HG02840 (cell line): Measurements from ENCODE around the gene SV2C.
"Not testable (repeated sequence)": the region's sequence is repeated elsewhere in the genome, so short reads cannot be mapped to it uniquely, and the experiment has no call there.

Experiments
- ATAC-seq: cut with Tn5 transposase; IDR thresholded peaks from one replicate; pipeline ENCODE4 v1.9.1; 2021; ENCODE audit warnings: mild to moderate bottlenecking, moderate library complexity, moderate number of reproducible peaks; ENCODE audit not compliant: unreplicated experiment, low FRiP score

Gene SV2C

DNA sequence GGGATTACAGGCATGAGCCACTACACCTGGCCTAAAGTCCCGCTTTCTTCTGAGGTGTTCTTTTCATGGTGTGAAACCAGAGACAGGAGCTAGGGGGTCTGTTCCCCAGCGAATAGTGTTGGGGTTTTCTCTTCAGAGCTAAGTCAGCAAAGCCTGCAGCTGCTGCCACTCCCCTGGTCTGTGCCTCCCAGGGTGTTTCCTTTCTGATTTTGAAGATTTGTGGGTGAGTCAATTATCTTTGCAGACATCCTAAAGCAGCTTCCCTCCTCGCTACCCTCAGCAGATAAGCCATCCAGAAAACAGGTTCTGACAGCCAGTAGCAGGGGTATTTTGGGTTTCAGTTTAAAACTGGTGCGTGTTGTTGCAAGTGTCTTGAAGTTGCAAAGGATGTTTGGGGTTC, 247.9 kb downstream of the SV2C start:
- ATAC-seq: no peak

DNA sequence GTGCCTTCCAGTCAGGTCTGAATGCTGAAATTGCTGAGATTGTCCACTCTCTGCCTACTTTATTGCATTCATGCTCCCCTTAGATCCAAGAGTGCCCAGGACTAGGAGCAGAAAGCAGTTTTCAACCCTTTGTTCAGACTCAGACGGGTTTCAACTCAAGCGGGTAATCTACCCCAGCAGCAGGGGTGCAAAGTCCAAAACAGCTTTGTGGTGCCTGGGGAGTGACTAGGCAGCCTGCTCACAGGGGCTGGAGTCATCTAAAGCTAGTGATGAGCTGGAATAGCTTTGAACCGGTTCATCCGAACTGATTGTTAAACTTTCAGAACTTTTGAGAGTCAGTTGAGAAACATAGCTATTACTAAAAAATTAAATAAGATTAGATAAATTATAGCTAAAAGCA, 248.9 kb downstream of the SV2C start:
- no peak for ATAC-seq

DNA sequence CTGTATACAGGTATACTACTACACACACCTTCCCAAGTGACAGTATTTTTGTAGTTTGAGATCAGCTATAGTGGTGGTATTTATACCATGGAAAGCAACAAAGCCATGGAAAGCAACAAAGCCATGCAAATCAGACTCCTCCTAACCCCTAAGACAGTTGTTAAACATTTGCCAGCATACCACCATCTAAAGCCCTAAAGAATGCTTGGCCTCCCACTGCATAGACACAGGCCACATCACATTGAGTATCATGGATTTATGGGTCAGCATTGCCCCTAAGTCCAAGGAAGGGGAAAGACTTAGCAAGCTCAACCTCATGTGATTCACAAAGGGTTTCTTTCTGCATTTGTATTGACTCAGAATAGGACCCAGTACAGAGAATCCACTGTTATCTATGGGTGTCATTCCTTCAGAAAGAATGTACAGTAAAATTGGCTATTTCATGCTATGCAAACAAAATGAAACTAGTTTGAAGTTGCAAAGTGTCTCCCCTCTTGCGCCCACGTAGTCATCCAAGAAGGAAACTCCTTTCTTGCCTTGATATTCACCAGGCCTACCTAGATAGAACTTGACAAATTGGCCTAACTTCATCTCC, 249.5 kb downstream of the SV2C start:
- ATAC-seq: no peak

DNA sequence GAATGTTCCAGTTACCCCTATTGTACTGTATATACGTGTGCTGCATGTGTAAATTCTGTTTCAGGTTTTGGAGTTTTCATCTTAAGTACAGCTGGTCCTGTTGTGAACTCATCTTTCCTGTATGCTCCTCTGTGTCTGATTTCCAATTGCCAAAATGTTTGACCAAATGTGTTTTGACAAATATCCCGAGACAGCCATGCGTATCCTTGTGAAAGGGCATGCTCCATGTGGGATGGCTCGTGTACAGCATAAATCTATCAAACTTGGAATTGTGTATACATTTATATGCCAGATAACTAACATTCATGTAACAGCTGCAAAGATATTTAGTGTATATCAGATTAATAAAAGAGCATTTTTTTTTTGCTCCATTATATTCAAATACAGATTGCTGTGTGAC, 250.4 kb downstream of the SV2C start:
- no peak for ATAC-seq

DNA sequence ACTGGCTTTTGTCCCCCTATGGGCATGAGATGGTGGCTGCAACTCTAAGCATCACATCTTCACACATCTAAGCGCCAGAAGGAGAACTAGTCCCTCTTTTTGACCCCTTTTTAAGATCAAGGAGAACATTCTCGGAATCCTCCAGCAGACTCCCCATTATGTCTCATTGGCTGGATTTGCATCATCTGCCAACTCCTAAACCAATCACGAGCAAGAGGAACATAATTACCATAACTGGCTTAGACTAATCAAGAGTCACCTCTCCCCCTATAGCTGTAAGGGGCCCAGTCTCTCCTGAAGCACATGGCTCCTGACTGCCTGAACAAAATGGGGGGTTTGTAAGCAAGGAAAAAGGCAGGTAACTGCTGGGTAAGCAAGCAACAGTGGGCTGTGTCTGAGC, 251.4 kb downstream of the SV2C start:
- ATAC-seq: no peak

DNA sequence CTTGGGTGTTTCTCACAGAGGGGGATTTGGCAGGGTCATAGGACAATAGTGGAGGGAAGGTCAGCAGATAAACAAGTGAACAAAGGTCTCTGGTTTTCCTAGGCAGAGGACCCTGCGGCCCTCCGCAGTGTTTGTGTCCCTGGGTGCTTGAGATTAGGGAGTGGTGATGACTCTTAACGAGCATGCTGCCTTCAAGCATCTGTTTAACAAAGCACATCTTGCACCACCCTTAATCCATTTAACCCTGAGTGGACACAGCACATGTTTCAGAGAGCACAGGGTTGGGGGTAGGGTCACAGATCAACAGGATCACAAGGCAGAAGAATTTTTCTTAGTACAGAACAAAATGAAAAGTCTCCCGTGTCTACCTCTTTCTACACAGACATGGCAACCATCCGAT, 252.3 kb downstream of the SV2C start:
- not testable (repeated sequence) for ATAC-seq

DNA sequence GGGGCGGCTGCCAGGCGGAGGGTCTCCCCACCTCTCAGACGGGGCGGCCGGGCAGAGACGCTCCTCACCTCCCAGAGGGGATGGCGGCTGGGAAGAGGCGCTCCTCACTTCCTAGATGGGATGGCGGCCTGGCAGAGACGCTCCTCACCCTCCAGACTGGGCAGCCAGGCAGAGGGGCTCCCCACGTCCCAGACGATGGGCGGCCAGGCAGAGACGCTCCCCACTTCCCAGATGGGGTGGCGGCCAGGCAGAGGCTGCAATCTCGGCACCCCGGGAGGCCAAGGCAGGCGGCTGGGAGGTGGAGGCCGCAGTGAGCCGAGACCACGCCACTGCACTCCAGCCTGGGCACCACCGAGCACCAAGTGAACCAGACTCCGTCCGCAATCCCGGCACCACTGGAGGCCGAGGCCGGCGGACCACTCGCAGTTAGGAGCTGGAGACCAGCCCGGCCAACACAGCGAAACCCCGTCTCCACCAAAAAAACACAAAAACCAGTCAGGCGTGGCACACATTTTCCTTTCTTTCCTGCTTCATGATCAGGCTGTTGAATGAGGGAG, 253.1 kb downstream of the SV2C start:
- ATAC-seq: not testable (repeated sequence)

DNA sequence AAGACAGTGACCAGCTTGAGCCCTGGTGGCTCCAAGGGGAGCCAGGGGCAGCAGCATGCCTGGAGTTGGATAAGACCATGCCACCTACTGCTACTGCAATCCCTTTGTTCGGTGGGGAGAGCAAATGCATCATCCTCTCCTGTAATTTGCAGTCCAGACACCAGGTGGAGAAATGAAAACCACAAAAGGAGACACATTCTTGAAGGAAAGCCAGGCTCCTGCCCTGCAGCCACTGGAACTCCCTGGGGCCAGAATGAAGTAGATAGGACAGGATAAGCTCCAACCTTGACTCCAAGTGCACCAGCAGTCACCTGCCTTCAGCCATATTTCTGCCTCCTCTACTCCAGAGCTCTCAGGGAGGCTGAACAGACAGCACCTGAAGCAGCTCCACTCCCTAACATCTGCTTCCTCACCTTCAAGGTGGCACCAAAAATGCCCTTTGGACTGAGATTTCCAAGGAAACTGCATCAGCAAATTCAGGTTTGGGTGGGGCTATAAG, 254.8 kb downstream of the SV2C start:
- ATAC-seq: no peak

DNA sequence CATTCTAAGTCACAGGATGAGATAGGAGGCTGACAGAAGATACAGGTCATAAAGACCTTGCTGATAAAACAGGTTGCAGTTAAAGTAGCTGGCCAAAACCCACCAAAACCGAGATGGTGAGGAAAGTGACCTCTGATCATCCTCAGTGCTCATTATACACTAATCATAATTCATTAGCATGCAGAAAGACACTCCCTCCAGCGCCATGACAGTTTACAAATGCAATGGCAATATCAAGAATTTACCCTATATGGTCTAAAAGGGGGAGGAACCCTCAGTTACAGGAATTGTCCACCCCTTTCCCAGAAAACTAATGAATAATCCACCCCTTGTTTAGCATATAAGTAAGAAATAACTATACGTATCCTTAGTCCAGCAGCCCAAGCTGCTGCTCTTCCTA, 256.7 kb downstream of the SV2C start:
- ATAC-seq: no peak

DNA sequence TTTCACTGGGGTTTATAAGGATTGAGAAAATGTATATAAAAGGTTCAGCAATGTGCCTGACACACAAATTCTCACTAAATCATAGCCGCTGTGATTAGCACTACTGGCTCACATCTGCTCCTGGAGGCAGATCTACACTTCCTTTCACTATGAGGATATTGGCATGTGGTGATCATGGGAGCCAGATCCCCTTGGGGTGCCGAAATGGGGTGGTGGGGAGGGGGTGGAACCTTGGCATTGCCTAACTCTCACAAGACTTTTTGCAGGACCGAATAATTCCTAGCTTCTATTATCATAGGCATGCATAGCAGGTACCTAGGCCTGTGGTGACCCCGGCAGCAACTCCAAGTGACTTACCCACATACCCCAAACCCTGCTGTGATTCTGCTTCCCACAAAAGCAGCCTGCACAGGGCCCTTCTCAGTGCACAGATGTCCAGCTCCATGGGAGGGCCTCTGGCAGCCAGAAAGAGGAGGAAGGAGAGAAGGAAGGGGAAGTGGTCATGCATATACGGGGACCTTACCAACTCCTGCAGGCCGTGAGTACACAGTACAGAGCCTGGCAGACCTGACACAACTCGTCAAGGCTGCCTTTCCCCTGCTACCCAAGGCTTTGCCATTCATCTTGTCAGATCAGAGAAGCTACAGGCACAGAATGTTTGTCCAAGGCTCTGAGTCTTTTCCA, 258.6 kb downstream of the SV2C start:
- no peak for ATAC-seq

DNA sequence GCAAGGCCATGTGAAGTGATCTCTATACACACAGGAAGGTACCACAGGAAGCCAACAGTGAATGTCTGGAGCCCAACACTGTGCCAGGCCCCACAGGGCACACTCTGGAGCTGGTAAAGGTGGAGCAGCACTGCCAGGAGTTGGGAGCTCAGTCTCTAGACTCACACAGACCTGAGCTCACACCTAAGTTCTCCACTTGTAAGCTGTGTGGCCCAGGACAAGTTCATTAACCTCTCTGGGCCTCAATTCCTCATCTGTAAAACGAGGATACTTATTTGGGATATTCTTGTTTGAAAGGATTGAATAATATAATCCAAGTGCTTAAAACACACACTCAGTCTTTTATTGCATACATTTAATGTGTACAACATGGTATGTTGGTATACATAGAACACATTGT, 259.3 kb downstream of the SV2C start:
- no peak for ATAC-seq

DNA sequence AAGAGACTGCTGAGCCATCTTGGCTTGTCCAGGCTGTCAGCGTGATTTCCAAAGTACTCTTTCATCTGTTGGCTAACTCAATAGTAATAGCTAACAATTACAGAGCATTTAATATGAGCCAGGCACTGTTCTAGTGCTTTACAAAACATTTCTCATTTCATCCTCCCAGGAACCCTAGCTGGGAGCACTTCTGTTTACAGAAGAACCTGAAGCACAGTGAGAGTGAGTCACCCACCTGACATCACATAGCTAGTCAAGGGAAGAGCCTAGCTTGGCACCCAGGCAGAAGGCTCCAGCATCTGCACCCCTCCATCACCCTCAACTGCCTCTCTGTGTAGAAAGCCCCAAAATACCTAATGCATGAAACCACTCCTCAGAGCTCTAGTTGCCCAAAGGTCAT, 262.4 kb downstream of the SV2C start:
- no peak for ATAC-seq

DNA sequence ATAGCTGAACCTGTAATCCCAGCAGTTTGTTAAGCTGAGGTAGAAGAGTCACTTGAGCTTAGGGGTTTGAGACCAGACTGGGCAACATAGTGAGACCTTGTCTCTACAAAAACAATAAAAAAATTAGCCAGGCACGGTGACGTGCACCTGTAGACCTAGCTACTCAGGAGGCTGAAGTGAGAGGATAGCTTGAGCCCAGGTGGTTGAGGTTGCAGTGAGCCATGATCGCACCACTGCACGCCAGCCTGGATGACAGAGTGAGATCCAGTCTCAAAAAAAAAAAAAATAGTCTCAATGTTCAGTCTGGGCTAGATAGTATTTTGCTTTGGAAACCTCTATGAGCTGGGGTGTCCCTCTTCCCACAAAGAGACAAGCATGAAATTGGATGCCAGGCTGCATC, 268.0 kb downstream of the SV2C start:
- ATAC-seq: peak; percentile 17

DNA sequence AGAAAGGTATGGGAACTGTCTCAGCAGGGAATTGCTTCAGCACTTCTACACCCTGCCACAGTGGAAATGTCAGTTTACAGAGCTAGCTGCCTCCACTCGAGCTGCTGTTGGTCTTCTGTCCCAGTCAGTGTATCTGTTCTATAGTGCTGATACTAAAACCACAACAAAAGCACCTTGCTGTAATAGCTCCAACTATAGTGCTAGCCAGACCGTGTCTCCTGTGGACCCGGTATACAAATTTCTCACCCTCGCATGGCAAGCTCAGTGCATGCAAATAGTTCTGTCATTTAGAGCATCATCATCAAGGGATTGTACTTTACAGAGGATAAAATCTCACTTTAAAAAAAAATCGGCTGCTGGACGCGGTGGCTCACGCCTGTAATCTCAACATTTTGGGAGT, 268.4 kb downstream of the SV2C start:
- peak; percentile 98 for ATAC-seq

DNA sequence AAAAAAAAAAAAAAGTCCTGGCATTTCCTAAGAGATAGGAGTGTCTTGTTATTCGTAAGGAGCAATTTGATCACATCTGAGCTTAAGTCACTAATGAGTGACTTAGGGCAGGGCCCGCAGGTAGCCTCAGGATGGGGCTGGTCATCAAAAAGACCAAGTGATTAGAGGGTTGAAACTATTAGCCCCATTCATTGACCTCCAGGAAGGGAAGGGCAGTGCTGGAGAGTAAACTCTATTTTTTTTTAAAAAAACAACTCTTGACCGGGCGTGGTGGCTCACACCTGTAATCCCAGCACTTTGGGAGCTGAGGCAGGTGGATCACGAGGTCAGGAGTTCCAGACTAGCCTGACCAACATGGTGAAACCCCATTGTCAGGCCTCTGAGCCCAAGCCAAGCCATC, 273.7 kb downstream of the SV2C start:
- ATAC-seq: no peak

DNA sequence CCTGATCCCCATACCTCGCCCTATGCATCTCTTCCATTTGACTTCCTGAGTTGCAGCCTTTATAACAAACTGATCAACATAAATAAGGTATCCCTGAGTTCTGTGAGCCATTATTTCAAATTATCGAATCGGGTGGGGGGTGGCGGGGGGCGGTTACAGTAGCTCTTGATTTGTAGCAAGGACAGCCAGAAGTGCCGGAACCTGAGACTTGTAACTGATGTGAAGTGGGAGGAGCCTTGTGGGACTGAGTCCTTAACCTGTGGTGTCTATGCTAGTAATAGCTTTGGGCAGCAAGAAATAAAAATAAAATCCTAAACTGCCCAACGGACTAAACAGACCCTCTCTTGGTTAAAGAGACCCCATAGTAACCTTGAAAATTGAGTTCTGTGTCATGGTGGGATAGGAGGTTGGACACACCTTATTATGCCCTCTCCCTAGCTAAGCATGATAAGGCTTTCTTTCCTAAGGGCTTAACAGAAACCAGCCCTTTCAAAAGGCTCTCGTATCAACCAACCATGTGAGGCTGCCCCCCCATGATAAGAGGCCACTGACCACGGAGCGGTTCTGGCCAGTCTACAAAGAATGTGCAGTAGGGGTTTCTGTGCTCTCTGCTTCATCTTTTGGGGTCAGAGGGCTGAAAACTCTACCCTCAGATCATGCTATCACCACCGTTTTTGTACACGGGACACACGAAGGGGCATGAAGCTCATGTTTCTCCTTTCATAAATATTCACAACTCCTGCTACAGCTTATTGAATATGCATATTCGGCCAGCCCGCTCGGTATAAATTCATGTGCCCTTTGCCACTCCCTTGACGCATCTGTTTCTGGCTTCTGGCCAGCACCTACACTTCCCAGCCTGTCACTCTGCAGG, 280.4 kb downstream of the SV2C start:
- ATAC-seq: no peak

DNA sequence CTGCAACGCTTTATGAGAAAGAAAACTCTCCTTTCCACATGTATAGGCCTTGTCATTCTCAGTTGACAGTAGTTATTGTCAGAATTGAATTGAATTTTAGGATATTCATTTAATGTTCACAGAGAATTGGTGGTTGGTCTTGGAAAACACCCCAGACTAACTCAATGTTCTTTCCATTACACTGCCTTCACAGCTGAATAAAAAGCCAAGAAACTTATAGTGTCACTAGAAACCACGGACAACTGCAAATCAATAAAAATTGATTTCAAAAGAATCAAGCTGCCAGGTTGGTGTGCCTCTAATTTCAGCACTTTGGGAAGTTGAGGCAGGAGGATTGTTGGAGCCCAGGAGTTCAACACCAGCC, 281.0 kb downstream of the SV2C start:
- no peak for ATAC-seq

DNA sequence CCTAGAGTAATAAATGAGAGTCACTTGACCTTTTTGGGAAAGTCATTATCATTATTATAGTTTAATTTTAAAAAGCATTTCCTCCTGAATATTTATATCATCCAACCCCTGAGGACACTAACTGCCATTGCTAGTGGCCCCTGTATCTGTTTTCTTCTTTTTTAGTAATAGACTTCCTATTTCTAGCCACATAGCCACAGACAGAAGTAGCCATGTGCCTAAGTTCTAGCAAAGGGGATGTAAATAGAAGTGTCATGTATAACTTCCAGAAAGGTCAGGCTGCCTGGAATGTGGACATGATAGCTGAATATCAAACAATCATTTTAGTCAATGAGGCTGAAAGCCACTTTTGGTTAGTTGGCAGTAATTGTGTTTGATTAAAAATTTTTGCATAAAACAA, 282.4 kb downstream of the SV2C start:
- ATAC-seq: no peak

DNA sequence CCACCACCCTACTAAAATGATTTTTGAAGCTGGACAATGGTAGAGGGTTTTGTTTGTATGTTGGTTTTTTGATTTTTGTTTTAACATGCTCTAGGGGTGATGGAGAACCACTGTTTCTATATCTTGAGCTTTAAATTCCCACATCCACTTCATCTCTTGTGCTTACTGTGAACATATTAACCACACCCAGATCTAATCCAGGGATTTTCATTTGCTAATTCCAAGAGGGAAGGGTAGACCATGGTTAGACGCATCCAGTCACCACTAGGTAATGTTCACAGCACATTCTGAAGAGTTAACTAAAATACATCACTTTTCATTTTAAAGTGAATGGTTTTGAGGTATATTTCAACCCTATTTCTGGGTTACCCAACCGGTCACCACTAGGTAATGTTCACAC, 283.4 kb downstream of the SV2C start:
- ATAC-seq: no peak

DNA sequence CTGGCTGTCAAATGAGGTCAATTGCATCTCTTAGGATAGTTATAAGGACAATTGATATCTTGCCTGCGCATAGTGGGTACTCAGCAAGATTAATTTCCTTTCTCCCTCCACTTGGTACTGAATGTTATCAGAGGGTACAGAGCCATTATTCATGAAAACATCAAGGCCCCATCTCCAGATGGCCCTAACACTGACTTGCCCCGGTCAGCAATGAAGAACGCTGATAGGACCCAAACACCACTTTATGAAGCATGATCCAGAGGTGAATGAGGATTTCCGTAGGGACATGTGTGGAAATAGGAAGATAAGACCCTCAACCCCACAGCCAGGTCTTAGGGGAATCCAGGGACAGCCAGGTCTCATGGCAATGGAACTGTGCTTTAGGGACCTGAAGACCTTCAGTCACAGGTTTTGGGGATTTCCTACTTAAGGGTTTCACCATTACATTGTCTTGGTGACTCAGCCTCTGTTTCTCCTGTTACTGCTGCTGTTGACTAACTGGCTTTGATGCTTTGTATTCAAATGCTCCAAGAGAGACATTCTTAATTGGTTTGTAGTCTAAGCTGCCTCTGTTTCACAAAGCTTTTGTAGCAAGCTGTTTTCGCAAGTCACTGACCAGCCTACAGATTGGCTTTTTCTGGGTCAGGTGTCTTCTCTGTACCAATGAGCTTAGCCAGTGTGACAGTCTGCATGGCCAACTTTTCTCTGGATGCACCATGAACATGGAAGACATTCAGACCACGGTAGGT, 284.6 kb downstream of the SV2C start:
- ATAC-seq: no peak

DNA sequence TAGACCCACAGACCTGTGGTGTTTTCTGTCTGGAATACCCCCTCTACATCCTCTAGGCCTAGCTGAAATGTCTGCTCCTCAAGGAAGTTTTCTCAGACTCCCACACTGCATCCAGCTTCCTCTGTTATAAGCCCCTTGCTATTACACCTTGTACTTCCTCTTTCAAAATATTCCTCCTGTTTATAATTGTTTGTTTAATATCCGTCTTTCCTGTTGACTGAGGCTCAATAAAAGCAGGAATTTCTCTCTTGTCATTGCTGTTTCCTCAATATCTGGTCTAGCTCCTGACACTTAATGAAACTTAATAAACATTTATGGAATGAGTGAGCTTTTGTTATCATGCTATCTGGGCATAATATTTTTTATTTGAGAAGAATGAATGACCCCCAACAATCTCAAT, 285.8 kb downstream of the SV2C start:
- ATAC-seq: no peak
